HEK293 (cell line): ENCODE measurements around the gene PACRG.

ENCODE experiments used
- GLIS2 ChIP-seq: fragments of 450-650 bp; formaldehyde crosslinking; IDR thresholded peaks from 2 replicates; pipeline ENCODE4 v1.5.1; 2016; ENCODE audit warnings: missing biosample characterization, missing genetic modification characterization
- HOXA7 ChIP-seq: sonication (generic); formaldehyde crosslinking; IDR thresholded peaks from 2 replicates; pipeline ENCODE4 v1.8.1; 2022; ENCODE audit warnings: missing genetic modification reagents, borderline replicate concordance
- HOXD13 ChIP-seq: sonication (generic); formaldehyde crosslinking; IDR thresholded peaks from 2 replicates; pipeline ENCODE4 v1.8.0; 2022; ENCODE audit warnings: missing genetic modification reagents, borderline replicate concordance
- YY1 ChIP-seq: fragments of 450-650 bp; formaldehyde crosslinking; IDR thresholded peaks from 2 replicates; pipeline ENCODE4 v1.5.1; 2018; ENCODE audit warnings: missing biosample characterization, missing genetic modification characterization
- ZBTB7A ChIP-seq: fragments of 450-650 bp; formaldehyde crosslinking; IDR thresholded peaks from 2 replicates; pipeline ENCODE4 v1.5.1; 2016; ENCODE audit warnings: low read depth, missing biosample characterization, missing genetic modification characterization
- ZFP37 ChIP-seq: fragments of 450-650 bp; formaldehyde crosslinking; IDR thresholded peaks from 2 replicates; pipeline ENCODE4 v1.5.1; 2016; ENCODE audit warnings: missing biosample characterization, missing genetic modification characterization
- ZNF24 ChIP-seq: fragments of 450-650 bp; formaldehyde crosslinking; IDR thresholded peaks from 2 replicates; pipeline ENCODE4 v1.5.1; 2016; ENCODE audit warnings: missing biosample characterization, missing genetic modification characterization
- ZNF248 ChIP-seq: fragments of 450-650 bp; formaldehyde crosslinking; IDR thresholded peaks from 2 replicates; pipeline ENCODE4 v1.5.1; 2017; ENCODE audit warnings: missing biosample characterization, missing genetic modification characterization
- ZNF658 ChIP-seq: fragments of 450-650 bp; formaldehyde crosslinking; IDR thresholded peaks from 2 replicates; pipeline ENCODE4; 2016; ENCODE audit warnings: missing biosample characterization, missing genetic modification characterization
- TF ChIP-seq, protein P1 (sequence below): sonication (generic); formaldehyde crosslinking; IDR thresholded peaks from 2 replicates; pipeline ENCODE4 v1.8.1; 2022; ENCODE audit warnings: mild to moderate bottlenecking, moderate library complexity, missing genetic modification reagents
- TF ChIP-seq, protein P2 (sequence below): fragments of 450-650 bp; formaldehyde crosslinking; IDR thresholded peaks from 2 replicates; pipeline ENCODE4 v1.5.1; 2016; ENCODE audit warnings: missing biosample characterization, missing genetic modification characterization
- TF ChIP-seq, protein P3 (sequence below): fragments of 450-650 bp; formaldehyde crosslinking; IDR thresholded peaks from 2 replicates; pipeline ENCODE4 v1.5.1; 2016; ENCODE audit warnings: missing biosample characterization, missing genetic modification characterization
- TF ChIP-seq, protein P4 (sequence below): fragments of 450-650 bp; formaldehyde crosslinking; IDR thresholded peaks from 2 replicates; pipeline ENCODE4 v1.5.1; 2016; ENCODE audit warnings: missing biosample characterization, missing genetic modification characterization
- TF ChIP-seq, protein P5 (sequence below): fragments of 450-650 bp; formaldehyde crosslinking; IDR thresholded peaks from 2 replicates; pipeline ENCODE4 v1.5.1; 2016; ENCODE audit warnings: missing biosample characterization, missing genetic modification characterization

DNA sequence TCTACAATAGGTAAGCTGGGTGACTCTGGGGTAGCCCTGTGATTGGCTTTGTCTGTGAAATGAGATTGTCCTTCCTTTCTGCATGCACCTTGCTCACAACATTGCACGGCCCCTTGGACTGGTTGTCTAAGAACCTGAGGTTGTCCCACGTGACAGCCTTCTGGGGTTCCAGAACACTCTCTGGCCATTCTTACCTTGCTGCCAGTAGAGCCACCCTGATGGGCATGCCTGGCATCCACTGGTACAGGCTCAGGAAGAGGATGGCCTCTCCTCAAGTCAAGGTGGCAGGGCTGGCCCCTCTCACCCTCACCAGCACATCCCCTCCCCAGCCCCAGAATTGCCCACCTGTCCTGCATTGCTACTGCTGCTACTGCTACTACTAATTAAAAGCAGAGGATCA, 335.0 kb downstream of the PACRG start:
- TF ChIP-seq, protein P1, sequence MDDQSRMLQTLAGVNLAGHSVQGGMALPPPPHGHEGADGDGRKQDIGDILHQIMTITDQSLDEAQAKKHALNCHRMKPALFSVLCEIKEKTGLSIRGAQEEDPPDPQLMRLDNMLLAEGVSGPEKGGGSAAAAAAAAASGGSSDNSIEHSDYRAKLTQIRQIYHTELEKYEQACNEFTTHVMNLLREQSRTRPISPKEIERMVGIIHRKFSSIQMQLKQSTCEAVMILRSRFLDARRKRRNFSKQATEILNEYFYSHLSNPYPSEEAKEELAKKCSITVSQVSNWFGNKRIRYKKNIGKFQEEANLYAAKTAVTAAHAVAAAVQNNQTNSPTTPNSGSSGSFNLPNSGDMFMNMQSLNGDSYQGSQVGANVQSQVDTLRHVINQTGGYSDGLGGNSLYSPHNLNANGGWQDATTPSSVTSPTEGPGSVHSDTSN (CRISPR knock-in tag) = no peak
- TF ChIP-seq, protein P2, sequence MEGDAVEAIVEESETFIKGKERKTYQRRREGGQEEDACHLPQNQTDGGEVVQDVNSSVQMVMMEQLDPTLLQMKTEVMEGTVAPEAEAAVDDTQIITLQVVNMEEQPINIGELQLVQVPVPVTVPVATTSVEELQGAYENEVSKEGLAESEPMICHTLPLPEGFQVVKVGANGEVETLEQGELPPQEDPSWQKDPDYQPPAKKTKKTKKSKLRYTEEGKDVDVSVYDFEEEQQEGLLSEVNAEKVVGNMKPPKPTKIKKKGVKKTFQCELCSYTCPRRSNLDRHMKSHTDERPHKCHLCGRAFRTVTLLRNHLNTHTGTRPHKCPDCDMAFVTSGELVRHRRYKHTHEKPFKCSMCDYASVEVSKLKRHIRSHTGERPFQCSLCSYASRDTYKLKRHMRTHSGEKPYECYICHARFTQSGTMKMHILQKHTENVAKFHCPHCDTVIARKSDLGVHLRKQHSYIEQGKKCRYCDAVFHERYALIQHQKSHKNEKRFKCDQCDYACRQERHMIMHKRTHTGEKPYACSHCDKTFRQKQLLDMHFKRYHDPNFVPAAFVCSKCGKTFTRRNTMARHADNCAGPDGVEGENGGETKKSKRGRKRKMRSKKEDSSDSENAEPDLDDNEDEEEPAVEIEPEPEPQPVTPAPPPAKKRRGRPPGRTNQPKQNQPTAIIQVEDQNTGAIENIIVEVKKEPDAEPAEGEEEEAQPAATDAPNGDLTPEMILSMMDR = no peak
- no peak for TF ChIP-seq HOXA7 (CRISPR knock-in tag)
- TF ChIP-seq ZFP37 (tag by site-specific recombination) = no peak
- no peak for TF ChIP-seq ZNF248
- TF ChIP-seq, protein P3, sequence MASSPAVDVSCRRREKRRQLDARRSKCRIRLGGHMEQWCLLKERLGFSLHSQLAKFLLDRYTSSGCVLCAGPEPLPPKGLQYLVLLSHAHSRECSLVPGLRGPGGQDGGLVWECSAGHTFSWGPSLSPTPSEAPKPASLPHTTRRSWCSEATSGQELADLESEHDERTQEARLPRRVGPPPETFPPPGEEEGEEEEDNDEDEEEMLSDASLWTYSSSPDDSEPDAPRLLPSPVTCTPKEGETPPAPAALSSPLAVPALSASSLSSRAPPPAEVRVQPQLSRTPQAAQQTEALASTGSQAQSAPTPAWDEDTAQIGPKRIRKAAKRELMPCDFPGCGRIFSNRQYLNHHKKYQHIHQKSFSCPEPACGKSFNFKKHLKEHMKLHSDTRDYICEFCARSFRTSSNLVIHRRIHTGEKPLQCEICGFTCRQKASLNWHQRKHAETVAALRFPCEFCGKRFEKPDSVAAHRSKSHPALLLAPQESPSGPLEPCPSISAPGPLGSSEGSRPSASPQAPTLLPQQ = no peak
- TF ChIP-seq, protein P4, sequence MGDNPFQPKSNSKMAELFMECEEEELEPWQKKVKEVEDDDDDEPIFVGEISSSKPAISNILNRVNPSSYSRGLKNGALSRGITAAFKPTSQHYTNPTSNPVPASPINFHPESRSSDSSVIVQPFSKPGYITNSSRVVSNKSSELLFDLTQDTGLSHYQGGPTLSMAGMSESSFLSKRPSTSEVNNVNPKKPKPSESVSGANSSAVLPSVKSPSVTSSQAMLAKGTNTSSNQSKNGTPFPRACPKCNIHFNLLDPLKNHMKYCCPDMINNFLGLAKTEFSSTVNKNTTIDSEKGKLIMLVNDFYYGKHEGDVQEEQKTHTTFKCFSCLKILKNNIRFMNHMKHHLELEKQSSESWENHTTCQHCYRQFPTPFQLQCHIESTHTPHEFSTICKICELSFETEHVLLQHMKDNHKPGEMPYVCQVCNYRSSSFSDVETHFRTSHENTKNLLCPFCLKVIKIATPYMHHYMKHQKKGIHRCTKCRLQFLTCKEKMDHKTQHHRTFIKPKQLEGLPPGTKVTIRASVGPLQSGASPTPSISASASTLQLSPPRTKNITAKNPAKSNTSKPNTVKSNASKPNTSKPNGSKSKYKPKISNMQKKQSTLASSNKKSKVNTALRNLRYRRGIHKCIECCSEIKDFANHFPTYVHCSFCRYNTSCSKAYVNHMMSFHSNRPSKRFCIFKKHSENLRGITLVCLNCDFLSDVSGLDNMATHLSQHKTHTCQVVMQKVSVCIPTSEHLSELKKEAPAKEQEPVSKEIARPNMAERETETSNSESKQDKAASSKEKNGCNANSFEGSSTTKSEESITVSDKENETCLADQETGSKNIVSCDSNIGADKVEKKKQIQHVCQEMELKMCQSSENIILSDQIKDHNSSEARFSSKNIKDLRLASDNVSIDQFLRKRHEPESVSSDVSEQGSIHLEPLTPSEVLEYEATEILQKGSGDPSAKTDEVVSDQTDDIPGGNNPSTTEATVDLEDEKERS (tag by site-specific recombination) = no peak
- TF ChIP-seq YY1 (tag by site-specific recombination) = no peak
- TF ChIP-seq GLIS2 (tag by site-specific recombination) = no peak
- no peak for TF ChIP-seq HOXD13
- TF ChIP-seq ZBTB7A (tag by site-specific recombination) = no peak
- TF ChIP-seq ZNF658 = no peak
- TF ChIP-seq, protein P5, sequence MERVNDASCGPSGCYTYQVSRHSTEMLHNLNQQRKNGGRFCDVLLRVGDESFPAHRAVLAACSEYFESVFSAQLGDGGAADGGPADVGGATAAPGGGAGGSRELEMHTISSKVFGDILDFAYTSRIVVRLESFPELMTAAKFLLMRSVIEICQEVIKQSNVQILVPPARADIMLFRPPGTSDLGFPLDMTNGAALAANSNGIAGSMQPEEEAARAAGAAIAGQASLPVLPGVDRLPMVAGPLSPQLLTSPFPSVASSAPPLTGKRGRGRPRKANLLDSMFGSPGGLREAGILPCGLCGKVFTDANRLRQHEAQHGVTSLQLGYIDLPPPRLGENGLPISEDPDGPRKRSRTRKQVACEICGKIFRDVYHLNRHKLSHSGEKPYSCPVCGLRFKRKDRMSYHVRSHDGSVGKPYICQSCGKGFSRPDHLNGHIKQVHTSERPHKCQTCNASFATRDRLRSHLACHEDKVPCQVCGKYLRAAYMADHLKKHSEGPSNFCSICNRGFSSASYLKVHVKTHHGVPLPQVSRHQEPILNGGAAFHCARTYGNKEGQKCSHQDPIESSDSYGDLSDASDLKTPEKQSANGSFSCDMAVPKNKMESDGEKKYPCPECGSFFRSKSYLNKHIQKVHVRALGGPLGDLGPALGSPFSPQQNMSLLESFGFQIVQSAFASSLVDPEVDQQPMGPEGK (tag by site-specific recombination) = no peak
- TF ChIP-seq ZNF24 (tag by site-specific recombination) = no peak
